Measurements from ENCODE around the gene SGK1. TPM values are rescaled to one million over a fixed set of nuclear protein-coding genes. Genes with fewer than 3 reads are reported as not detected.

The SGK1 gene
- polyA plus RNA-seq, 1 of the 3 experiments (the other 2 are of a cell fraction) = 440 TPM

GRCh38 chr6:134330555-134330954, 12.6 kb upstream of the SGK1 start:
- Histone ChIP-seq H3K4me2 (no peak overlapping the region), H2AFZ (ENCODE audit: low read depth) (no peak overlapping the region), H4K20me1 (ENCODE audit: insufficient read depth) (no peaks in the 10 kb centered on the region), H3K9me3 (no peaks in the 10 kb centered on the region), H3K27ac (ENCODE audit: low read depth in 2 of 2, low read length in 1 of 2) (no peak overlapping the region), H3K79me2 (ENCODE audit: insufficient read depth) (no peaks in the 10 kb centered on the region), H3F3A (replicated peaks; ENCODE audit: insufficient read depth) (no peaks in the 10 kb centered on the region), H3K36me3 (replicated peaks in 1 of 2; ENCODE audit: control insufficient read depth in 1 of 2, insufficient read depth in 2 of 2, low read length in 1 of 2) (no peaks in the 10 kb centered on the region), H3K4me3 (ENCODE audit: low read depth in 2 of 2, low read length in 1 of 2) (no peak overlapping the region), H3K27me3 (ENCODE audit: insufficient read depth) (no peaks in the 10 kb centered on the region), H3K4me1 (ENCODE audit: control insufficient read depth in 1 of 2, insufficient read depth in 2 of 2, low read depth in 1 of 2, low read length in 1 of 2) (no peaks in the 10 kb centered on the region), H3K9ac (no peak overlapping the region), H3K9me2 (no peaks in the 10 kb centered on the region)
- POLR2A ChIA-PET = no interaction called here
- TF ChIP-seq NFIC (IDR thresholded peaks at IDR 0.05; ENCODE audit: borderline replicate concordance) = no peak
- TF ChIP-seq SIN3A (IDR thresholded peaks at IDR 0.05; ENCODE audit: borderline replicate concordance, low read depth, low read length) = no peak
- TF ChIP-seq GABPA (IDR thresholded peaks at IDR 0.05; ENCODE audit: low read depth) = no peak
- TF ChIP-seq RAD21 (IDR thresholded peaks at IDR 0.05; ENCODE audit: low read length) = no peak
- no peak for TF ChIP-seq FOXM1 (IDR thresholded peaks at IDR 0.05; ENCODE audit: low read depth)
- no peak for TF ChIP-seq SMC3 (IDR thresholded peaks at IDR 0.05; ENCODE audit: low read depth, low read length)
- TF ChIP-seq ELF1 (IDR thresholded peaks at IDR 0.05) = no peak
- TF ChIP-seq TAF1 (IDR thresholded peaks at IDR 0.05; ENCODE audit: borderline replicate concordance, low read depth, low read length) = no peak
- no peak for TF ChIP-seq FOSL2 (IDR thresholded peaks at IDR 0.05; ENCODE audit: borderline replicate concordance, low read depth)
- no peak for TF ChIP-seq GATA2 (CRISPR knock-in tag; IDR thresholded peaks at IDR 0.05)
- TF ChIP-seq JUND (IDR thresholded peaks at IDR 0.05) = no peak
- TF ChIP-seq TEAD4 (IDR thresholded peaks at IDR 0.05; ENCODE audit: borderline replicate concordance, insufficient read depth) = no peak
- TF ChIP-seq PBX3 (IDR thresholded peaks at IDR 0.05) = no peak
- no peak for TF ChIP-seq FOXJ3 (CRISPR knock-in tag; IDR thresholded peaks at IDR 0.05)
- no peak for TF ChIP-seq NRF1 (IDR thresholded peaks at IDR 0.05; ENCODE audit: low read depth, low read length)
- no peak for TF ChIP-seq CTCF (IDR thresholded peaks at IDR 0.05)
- TF ChIP-seq REST (IDR thresholded peaks at IDR 0.05; ENCODE audit: low read depth, low read length) = no peak
- no peak for TF ChIP-seq EP300 (IDR thresholded peaks at IDR 0.05; ENCODE audit: borderline replicate concordance in 1 of 2, low read depth in 1 of 2, low read length in 1 of 2)
- DNase-seq = no peak
- 100% methylated on average over 1 of the region's 1 CpG for WGBS (ENCODE audit: low lambda C conversion rate)
- CTCF ChIA-PET = no interaction called here

Data from SK-N-SH (cell line).